ENCODE measurements around the gene ZNF146.

- TF ChIP-seq, protein P1, sequence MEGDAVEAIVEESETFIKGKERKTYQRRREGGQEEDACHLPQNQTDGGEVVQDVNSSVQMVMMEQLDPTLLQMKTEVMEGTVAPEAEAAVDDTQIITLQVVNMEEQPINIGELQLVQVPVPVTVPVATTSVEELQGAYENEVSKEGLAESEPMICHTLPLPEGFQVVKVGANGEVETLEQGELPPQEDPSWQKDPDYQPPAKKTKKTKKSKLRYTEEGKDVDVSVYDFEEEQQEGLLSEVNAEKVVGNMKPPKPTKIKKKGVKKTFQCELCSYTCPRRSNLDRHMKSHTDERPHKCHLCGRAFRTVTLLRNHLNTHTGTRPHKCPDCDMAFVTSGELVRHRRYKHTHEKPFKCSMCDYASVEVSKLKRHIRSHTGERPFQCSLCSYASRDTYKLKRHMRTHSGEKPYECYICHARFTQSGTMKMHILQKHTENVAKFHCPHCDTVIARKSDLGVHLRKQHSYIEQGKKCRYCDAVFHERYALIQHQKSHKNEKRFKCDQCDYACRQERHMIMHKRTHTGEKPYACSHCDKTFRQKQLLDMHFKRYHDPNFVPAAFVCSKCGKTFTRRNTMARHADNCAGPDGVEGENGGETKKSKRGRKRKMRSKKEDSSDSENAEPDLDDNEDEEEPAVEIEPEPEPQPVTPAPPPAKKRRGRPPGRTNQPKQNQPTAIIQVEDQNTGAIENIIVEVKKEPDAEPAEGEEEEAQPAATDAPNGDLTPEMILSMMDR (IDR thresholded peaks at IDR 0.05): no peak
- no peak for TF ChIP-seq POLR2A (IDR thresholded peaks at IDR 0.05)
Measured at GRCh38 chr19:36267061-36267845, 52.3 kb downstream of the ZNF146 start.

Data from stomach (tissue), 4 donors.